ENCODE measurements around the gene ELMOD3.
"Not testable (repeated sequence)": the region's sequence is repeated elsewhere in the genome, so short reads cannot be mapped to it uniquely, and the experiment has no call there.

The ELMOD3 gene

GRCh38 chr2:85405201-85406059 lies 50.9 kb downstream of the ELMOD3 start:
- DNase-seq, result peak; percentile 79 to 84

GRCh38 chr2:85409845-85410583 lies 55.4 kb downstream of the ELMOD3 start, which contains the start of gene CAPG:
Gene CAPG (minus strand): TSS chr2:85410366. CDS start chr2:85402145, 8,221 bp downstream.
- DNase-seq, result peak; percentile 54 to 63

GRCh38 chr2:85410584-85411404 lies 56.2 kb downstream of the ELMOD3 start:
- DNase-seq, result no peak

- DNase-seq, result no peak
Measured at GRCh38 chr2:85411405-85411748, 56.8 kb downstream of the ELMOD3 start.

- peak; percentile 68 to 73 for DNase-seq
Measured at GRCh38 chr2:85413592-85414420, 59.2 kb downstream of the ELMOD3 start.

- not testable (repeated sequence) for DNase-seq
Measured at GRCh38 chr2:85414421-85414759, 59.8 kb downstream of the ELMOD3 start.

- DNase-seq, result no peak
Measured at GRCh38 chr2:85414761-85415553, 60.4 kb downstream of the ELMOD3 start.

GRCh38 chr2:85415980-85416650 lies 61.5 kb downstream of the ELMOD3 start:
- DNase-seq, result no peak

GRCh38 chr2:85418132-85419008 lies 63.8 kb downstream of the ELMOD3 start, which contains the start of gene SH2D6:
Gene SH2D6 (plus strand): TSS chr2:85418714. CDS start chr2:85429466, 10,752 bp downstream.
- DNase-seq, result peak; percentile 88 to 91

- DNase-seq, result no peak
Measured at GRCh38 chr2:85419009-85419675, 64.6 kb downstream of the ELMOD3 start.

GRCh38 chr2:85420536-85421259 lies 66.1 kb downstream of the ELMOD3 start:
- peak; percentile 97 to 99 for DNase-seq

GRCh38 chr2:85421260-85422071 lies 66.9 kb downstream of the ELMOD3 start:
- no peak for DNase-seq

GRCh38 chr2:85422072-85422457 lies 67.5 kb downstream of the ELMOD3 start:
- no peak for DNase-seq

- DNase-seq, result no peak
Measured at GRCh38 chr2:85423525-85423924, 69.0 kb downstream of the ELMOD3 start.

GRCh38 chr2:85425588-85425987 lies 71.0 kb downstream of the ELMOD3 start:
- no peak for DNase-seq

GRCh38 chr2:85427300-85427835 lies 72.8 kb downstream of the ELMOD3 start:
- no peak for DNase-seq

GRCh38 chr2:85428343-85428881 lies 73.8 kb downstream of the ELMOD3 start:
- no peak for DNase-seq

Measured in activated T-cell treated with anti-CD3 and anti-CD28 coated beads, Interleukin-2, amount 50 U/mL, for 48 hours (primary cell).